Measurements from ENCODE around the gene SH2D1A. TPM values are rescaled to one million over a fixed set of nuclear protein-coding genes. Genes with fewer than 3 reads are reported as not detected.

Gene SH2D1A
- total and polyA plus RNA-seq, 2 donors (not counting 1 experiment from before 2014, with no cell fraction given), result 0.04 TPM; not detected in 1

DNA sequence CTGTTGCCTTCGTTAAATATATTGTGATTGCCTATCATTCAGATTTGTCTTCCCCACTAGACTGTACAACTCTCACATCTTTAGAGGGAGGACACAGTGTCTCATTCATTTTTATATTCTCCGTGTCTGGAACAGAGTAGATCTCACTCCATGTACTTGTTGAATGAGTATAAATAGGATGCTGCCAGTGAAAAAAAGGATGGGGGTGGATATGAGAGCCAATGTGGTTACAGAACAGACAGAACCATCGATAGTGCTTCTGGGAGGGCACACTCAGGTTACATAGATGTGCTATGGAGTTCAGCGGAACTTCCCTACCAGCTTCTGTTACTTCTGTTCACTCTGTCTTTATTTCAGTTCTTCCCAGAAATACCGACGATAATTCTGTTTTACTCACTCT is 66.9 kb downstream of the SH2D1A start:
- H3K4me3 Mint-ChIP-seq, result no peak overlapping the region
- Histone ChIP-seq H3K9ac (ENCODE audit: low read length) (no peak overlapping the region), H3K4me3 (ENCODE audit: control extremely low read depth in 1 of 5, extremely low read depth in 1 of 5, insufficient read depth in 1 of 5, low read depth in 2 of 5, low read length in 4 of 5) (no peak overlapping the region), H2AFZ (ENCODE audit: insufficient read depth, low read depth, low read length, poor library complexity, severe bottlenecking) (no peak overlapping the region), H3K27me3 (replicated peaks in 1 of 4; ENCODE audit: control extremely low read depth in 1 of 4, control insufficient read depth in 3 of 4, insufficient read depth in 4 of 4, low read length in 3 of 4) (no peaks in the 10 kb centered on the region), H3K79me2 (ENCODE audit: control insufficient read depth, insufficient read depth, low read length) (no peaks in the 10 kb centered on the region), H3K27ac (ENCODE audit: low read length in 2 of 2) (no peak overlapping the region), H3K4me1 (ENCODE audit: control insufficient read depth in 2 of 2, insufficient read depth in 2 of 2, low read length in 2 of 2) (no peaks in the 10 kb centered on the region), H3K36me3 (replicated peaks in 1 of 2; ENCODE audit: control extremely low read depth in 1 of 2, control insufficient read depth in 1 of 2, extremely low read depth in 1 of 2, insufficient read depth in 2 of 2, low read length in 1 of 2) (no peaks in the 10 kb centered on the region), H3K9me3 (ENCODE audit: control extremely low read depth in 1 of 3, control insufficient read depth in 2 of 3, insufficient read depth in 1 of 3, low read length in 2 of 3) (no peaks in the 10 kb centered on the region), H4K20me1 (ENCODE audit: control insufficient read depth, insufficient read depth, low read length, poor library complexity, severe bottlenecking) (no peaks in the 10 kb centered on the region), H3K4me2 (replicated peaks; ENCODE audit: low read depth, low read length, poor library complexity, severe bottlenecking) (no peak overlapping the region)
- H3K27me3 Mint-ChIP-seq, result peaks cover 5% of the 10 kb centered on the region
- ChIA-PET POLR2A (no interaction called here), CTCF (no interaction called here)
- no peaks in the 10 kb centered on the region for H3K4me1 Mint-ChIP-seq
- no peak for DNase-seq
- no peak overlapping the region for H3K27ac Mint-ChIP-seq
- no CpG with 5 or more reads among the region's 6 CpGs for WGBS (ENCODE audit: insufficient coverage)
- no peaks in the 10 kb centered on the region for H3K9me3 Mint-ChIP-seq (ENCODE audit: insufficient read depth)
- TF ChIP-seq EZH2 (IDR thresholded peaks at IDR 0.05; ENCODE audit: borderline replicate concordance, insufficient read depth, low read depth, low read length, poor library complexity, severe bottlenecking), result no peak
- TF ChIP-seq, protein P1, sequence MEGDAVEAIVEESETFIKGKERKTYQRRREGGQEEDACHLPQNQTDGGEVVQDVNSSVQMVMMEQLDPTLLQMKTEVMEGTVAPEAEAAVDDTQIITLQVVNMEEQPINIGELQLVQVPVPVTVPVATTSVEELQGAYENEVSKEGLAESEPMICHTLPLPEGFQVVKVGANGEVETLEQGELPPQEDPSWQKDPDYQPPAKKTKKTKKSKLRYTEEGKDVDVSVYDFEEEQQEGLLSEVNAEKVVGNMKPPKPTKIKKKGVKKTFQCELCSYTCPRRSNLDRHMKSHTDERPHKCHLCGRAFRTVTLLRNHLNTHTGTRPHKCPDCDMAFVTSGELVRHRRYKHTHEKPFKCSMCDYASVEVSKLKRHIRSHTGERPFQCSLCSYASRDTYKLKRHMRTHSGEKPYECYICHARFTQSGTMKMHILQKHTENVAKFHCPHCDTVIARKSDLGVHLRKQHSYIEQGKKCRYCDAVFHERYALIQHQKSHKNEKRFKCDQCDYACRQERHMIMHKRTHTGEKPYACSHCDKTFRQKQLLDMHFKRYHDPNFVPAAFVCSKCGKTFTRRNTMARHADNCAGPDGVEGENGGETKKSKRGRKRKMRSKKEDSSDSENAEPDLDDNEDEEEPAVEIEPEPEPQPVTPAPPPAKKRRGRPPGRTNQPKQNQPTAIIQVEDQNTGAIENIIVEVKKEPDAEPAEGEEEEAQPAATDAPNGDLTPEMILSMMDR (IDR thresholded peaks at IDR 0.05), result no peak
- no peak for ATAC-seq (ENCODE audit: low read depth)
- intact Hi-C loops (cut with micrococcal nuclease), result no loop called here

DNA sequence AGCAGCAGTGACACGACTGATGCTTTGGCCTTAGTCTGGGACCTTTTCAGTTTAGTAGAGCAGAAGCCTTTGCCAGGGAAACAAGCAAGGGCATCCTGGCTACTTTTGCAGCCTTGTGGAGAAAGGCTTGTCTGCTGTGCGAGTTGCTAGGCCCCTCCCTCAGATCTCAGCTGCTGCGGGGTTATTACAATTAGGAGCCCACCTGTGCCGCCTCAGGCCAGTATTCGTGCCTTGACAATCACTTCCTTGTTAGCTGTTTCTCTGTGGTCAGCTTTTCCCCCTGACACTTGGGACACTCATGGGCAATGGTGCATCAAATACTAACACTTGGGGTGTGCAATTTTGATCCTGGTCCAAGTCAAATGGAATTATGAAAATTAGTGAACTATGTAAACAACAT is 67.9 kb downstream of the SH2D1A start:
- Histone ChIP-seq H3K4me2 (replicated peaks; ENCODE audit: low read depth, low read length, poor library complexity, severe bottlenecking) (no peak overlapping the region), H3K9me3 (ENCODE audit: control extremely low read depth in 1 of 3, control insufficient read depth in 2 of 3, insufficient read depth in 1 of 3, low read length in 2 of 3) (no peaks in the 10 kb centered on the region), H3K4me1 (ENCODE audit: control insufficient read depth in 2 of 2, insufficient read depth in 2 of 2, low read length in 2 of 2) (no peaks in the 10 kb centered on the region), H4K20me1 (ENCODE audit: control insufficient read depth, insufficient read depth, low read length, poor library complexity, severe bottlenecking) (no peaks in the 10 kb centered on the region), H3K27me3 (replicated peaks in 1 of 4; ENCODE audit: control extremely low read depth in 1 of 4, control insufficient read depth in 3 of 4, insufficient read depth in 4 of 4, low read length in 3 of 4) (no peaks in the 10 kb centered on the region), H3K27ac (ENCODE audit: low read length in 2 of 2) (no peak overlapping the region), H2AFZ (ENCODE audit: insufficient read depth, low read depth, low read length, poor library complexity, severe bottlenecking) (no peak overlapping the region), H3K9ac (ENCODE audit: low read length) (no peak overlapping the region), H3K36me3 (replicated peaks in 1 of 2; ENCODE audit: control extremely low read depth in 1 of 2, control insufficient read depth in 1 of 2, extremely low read depth in 1 of 2, insufficient read depth in 2 of 2, low read length in 1 of 2) (no peaks in the 10 kb centered on the region), H3K4me3 (ENCODE audit: control extremely low read depth in 1 of 5, extremely low read depth in 1 of 5, insufficient read depth in 1 of 5, low read depth in 2 of 5, low read length in 4 of 5) (no peak overlapping the region), H3K79me2 (ENCODE audit: control insufficient read depth, insufficient read depth, low read length) (no peaks in the 10 kb centered on the region)
- Mint-ChIP-seq H3K4me1 (no peaks in the 10 kb centered on the region), H3K27ac (no peak overlapping the region), H3K27me3 (peaks cover 5% of the 10 kb centered on the region), H3K4me3 (no peak overlapping the region), H3K9me3 (ENCODE audit: insufficient read depth) (no peaks in the 10 kb centered on the region)
- ChIA-PET CTCF (no interaction called here), POLR2A (no interaction called here)
- no peak for DNase-seq
- ATAC-seq (ENCODE audit: low read depth), result no peak
- intact Hi-C loops (cut with micrococcal nuclease), result no loop called here
- TF ChIP-seq EZH2 (IDR thresholded peaks at IDR 0.05; ENCODE audit: borderline replicate concordance, insufficient read depth, low read depth, low read length, poor library complexity, severe bottlenecking), result no peak
- TF ChIP-seq, protein P1 (IDR thresholded peaks at IDR 0.05), result no peak
- WGBS (ENCODE audit: insufficient coverage), result 88% methylated on average over 1 of the region's 5 CpGs
